Measurements from ENCODE around the gene SBF2.

DNA sequence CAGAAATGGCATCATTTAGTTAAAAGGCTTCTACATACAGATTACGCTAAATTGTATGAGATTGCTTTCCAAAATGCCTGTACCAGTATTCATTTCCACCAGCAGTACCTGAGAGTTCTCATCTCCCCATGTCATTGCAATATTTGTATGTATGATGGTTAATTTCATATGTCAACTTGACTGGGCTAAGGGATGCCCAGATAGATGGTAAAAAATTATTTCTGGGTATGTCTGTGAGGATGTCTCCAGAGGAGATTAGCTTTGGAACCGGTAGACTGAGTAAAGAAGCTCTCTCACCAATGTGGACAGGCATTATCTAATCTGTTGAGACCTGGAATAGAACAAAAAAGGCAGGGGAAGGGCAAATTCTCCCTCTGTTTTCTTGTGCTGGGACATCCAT is 17.8 kb upstream of the SBF2 start:
- TF ChIP-seq POLR2A (IDR thresholded peaks at IDR 0.05; ENCODE audit: low read depth, low read length), result no peak
- no peak for TF ChIP-seq TAF1 (IDR thresholded peaks at IDR 0.05; ENCODE audit: low read depth, low read length)
